ENCODE results near the gene UGCG. TPM values are rescaled to one million over a fixed set of nuclear protein-coding genes. Genes with fewer than 3 reads are reported as not detected.

The UGCG gene
- total RNA-seq, 4 donors from 2014 or later: 3.8 to 62.6 (median 29.9) TPM

DNA sequence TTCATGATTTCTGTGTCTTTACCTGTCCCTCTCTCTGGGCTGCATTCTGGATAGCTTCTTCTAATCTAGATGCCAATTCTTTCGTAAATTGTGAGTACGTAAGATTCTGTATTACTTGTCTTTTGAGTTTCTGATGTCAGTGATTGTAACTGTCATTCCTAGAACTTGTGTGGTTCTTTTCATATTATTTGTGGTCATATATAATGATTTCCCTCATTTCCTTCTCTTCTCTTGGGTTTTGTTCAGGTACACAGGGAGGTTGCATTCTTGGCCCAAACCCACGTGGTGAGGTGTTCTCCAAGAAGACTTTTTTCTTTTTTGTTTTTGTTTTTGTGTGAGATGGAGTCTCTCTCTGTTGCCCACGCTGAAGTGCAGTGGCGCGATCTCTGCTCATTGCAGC, 13.8 kb downstream of the UGCG start:
- no peak overlapping the region for H3K4me3 ChIP-seq
- no peaks in the 10 kb centered on the region for H3K9me3 ChIP-seq
- in situ Hi-C loops (cut with MboI; ENCODE audit: low pct_ligation_motif_present in 1 of 4, low pct_unique_long_range_greater_than_20kb in 1 of 4, low sequenced_read_pairs in 3 of 4): no loop called here
- intact Hi-C loops (cut with DNase I; ENCODE audit: low total_unique reads): loop anchor here (10.0 kb wide), 1 partner anchor 144 kb away; no protein-coding TSS in a partner anchor
- no peak for DNase-seq
- TF ChIP-seq POLR2A (IDR thresholded peaks at IDR 0.05): no peak
- TF ChIP-seq, protein P1, sequence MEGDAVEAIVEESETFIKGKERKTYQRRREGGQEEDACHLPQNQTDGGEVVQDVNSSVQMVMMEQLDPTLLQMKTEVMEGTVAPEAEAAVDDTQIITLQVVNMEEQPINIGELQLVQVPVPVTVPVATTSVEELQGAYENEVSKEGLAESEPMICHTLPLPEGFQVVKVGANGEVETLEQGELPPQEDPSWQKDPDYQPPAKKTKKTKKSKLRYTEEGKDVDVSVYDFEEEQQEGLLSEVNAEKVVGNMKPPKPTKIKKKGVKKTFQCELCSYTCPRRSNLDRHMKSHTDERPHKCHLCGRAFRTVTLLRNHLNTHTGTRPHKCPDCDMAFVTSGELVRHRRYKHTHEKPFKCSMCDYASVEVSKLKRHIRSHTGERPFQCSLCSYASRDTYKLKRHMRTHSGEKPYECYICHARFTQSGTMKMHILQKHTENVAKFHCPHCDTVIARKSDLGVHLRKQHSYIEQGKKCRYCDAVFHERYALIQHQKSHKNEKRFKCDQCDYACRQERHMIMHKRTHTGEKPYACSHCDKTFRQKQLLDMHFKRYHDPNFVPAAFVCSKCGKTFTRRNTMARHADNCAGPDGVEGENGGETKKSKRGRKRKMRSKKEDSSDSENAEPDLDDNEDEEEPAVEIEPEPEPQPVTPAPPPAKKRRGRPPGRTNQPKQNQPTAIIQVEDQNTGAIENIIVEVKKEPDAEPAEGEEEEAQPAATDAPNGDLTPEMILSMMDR (IDR thresholded peaks at IDR 0.05): no peak
- TF ChIP-seq EP300 (IDR thresholded peaks at IDR 0.05; ENCODE audit: low read depth): no peak
- no peak for TF ChIP-seq POLR2AphosphoS5 (IDR thresholded peaks at IDR 0.05)
- H3K27ac ChIP-seq: no peak overlapping the region
- no peaks in the 10 kb centered on the region for H3K27me3 ChIP-seq
- H3K36me3 ChIP-seq: no peaks in the 10 kb centered on the region
- 81 to 90% methylated on average over 6 of the region's 6 CpGs for WGBS, 2 donors (ENCODE audit: low coverage in 1 of 2)
- peaks cover 9 to 87% (median 24%) of the 10 kb centered on the region in 4 donors for H3K4me1 ChIP-seq

DNA sequence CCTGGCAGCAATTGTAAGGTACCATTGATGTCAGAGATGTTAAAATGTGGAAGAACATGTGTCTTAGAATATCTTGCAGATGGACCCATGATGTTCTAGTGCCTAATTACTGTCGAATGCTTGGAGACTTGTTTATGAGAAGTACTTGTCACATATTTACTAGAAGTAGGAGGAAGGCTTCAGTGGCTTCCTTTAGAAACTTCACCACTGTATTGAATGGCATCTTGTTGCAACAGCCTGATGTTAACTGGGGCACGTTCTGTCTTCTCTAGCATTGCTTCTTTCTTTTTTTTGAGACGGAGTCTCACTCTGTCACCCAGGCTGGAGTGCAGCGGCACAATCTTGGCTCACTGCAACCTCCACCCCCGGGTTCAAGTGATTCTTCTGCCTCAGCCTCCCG, 16.5 kb downstream of the UGCG start:
- Histone ChIP-seq H3K9me3 (no peaks in the 10 kb centered on the region), H3K4me1 (peaks cover 13 to 73% (median 22%) of the 10 kb centered on the region in 4 donors), H3K27ac (no peak overlapping the region), H3K4me3 (no peak overlapping the region), H3K36me3 (peaks cover 0 to 5% (median 0%) of the 10 kb centered on the region in 4 donors), H3K27me3 (no peaks in the 10 kb centered on the region)
- WGBS, 2 donors (ENCODE audit: low coverage in 1 of 2): 76 to 82% methylated on average over 3 to 6 of the region's 6 CpGs
- intact Hi-C loops (cut with DNase I; ENCODE audit: low total_unique reads): loop anchor here (10.0 kb wide), 1 partner anchor 142 kb away; no protein-coding TSS in a partner anchor
- in situ Hi-C loops (cut with MboI; ENCODE audit: low pct_ligation_motif_present in 1 of 4, low pct_unique_long_range_greater_than_20kb in 1 of 4, low sequenced_read_pairs in 3 of 4): no loop called here
- TF ChIP-seq POLR2AphosphoS5 (IDR thresholded peaks at IDR 0.05) (no peak), EP300 (IDR thresholded peaks at IDR 0.05; ENCODE audit: low read depth) (no peak), POLR2A (IDR thresholded peaks at IDR 0.05) (no peak)
- TF ChIP-seq, protein P1 (IDR thresholded peaks at IDR 0.05): no peak
- no peak for DNase-seq

DNA sequence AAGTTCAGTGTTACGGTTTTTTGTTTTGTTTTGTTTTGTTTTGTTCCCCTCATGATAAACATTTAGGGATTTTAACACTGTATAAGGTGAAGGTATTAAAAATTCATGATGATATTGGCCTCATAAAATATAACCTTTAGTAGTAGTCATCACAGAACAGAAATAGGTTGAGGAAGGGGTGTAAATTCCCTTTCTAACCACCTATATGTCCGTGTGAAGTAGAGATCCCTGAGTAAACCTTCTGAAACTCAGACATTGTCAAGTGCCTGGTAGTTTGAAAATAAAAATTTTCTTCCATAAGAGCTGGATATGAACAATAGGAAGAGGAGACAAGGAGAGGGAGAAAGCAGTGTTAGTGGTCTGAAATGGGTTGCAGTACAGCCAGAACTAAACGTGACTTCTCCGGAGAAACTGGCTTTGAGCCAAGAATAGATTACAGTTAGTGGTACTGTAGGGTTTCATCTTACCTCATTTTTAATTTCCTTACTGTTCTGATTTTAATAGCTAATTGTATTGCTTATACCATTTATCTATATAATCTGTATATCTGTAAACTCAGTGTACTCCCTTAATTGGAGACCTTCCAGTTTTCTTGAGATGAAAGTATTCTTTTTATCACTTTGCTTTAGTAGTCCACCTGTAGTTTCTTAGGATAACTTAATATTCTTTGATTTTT, 18.3 kb downstream of the UGCG start:
- WGBS, 2 donors (ENCODE audit: low coverage in 1 of 2): 36 to 44% methylated on average over 4 of the region's 4 CpGs
- peaks cover 5 to 56% (median 8%) of the 10 kb centered on the region in 4 donors for H3K4me1 ChIP-seq
- no peaks in the 10 kb centered on the region for H3K9me3 ChIP-seq
- intact Hi-C loops (cut with DNase I; ENCODE audit: low total_unique reads) (loop anchor here (10.0 kb wide), 1 partner anchor 140 kb away; no protein-coding TSS in a partner anchor), in situ Hi-C loops (cut with MboI; ENCODE audit: low pct_ligation_motif_present in 1 of 4, low pct_unique_long_range_greater_than_20kb in 1 of 4, low sequenced_read_pairs in 3 of 4) (no loop called here)
- no peak overlapping the region for H3K4me3 ChIP-seq
- no peak overlapping the region for H3K27ac ChIP-seq
- TF ChIP-seq, protein P1 (IDR thresholded peaks at IDR 0.05): no peak
- no peak for TF ChIP-seq EP300 (IDR thresholded peaks at IDR 0.05; ENCODE audit: low read depth)
- TF ChIP-seq POLR2A (IDR thresholded peaks at IDR 0.05): no peak
- no peak for TF ChIP-seq POLR2AphosphoS5 (IDR thresholded peaks at IDR 0.05)
- no peaks in the 10 kb centered on the region for H3K27me3 ChIP-seq
- no peak for DNase-seq
- H3K36me3 ChIP-seq: peaks cover 0 to 5% (median 0%) of the 10 kb centered on the region in 4 donors

DNA sequence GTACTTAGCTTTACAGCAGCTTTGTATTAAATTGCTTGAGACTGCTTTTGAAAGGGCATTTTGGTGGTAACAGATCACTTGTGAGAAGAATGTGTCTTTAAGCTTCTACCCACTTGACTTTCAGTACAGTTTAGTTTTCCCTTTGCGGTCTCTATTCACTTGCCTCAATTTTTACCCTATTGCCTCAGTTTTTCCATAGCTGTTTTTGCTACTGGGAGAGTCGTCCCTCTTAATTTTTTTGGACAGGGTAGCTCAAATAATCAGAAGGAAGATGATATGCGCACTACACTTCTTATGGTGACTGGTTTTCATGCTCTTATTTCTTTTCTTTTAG, 18.8 kb downstream of the UGCG start:
- Histone ChIP-seq H3K27ac (no peak overlapping the region), H3K4me3 (no peak overlapping the region), H3K27me3 (no peaks in the 10 kb centered on the region), H3K9me3 (no peaks in the 10 kb centered on the region), H3K4me1 (peaks cover 3 to 52% (median 8%) of the 10 kb centered on the region in 4 donors), H3K36me3 (peaks cover 0 to 10% (median 0%) of the 10 kb centered on the region in 4 donors)
- intact Hi-C loops (cut with DNase I; ENCODE audit: low total_unique reads): loop anchor here (10.0 kb wide), 1 partner anchor 139 kb away; no protein-coding TSS in a partner anchor
- in situ Hi-C loops (cut with MboI; ENCODE audit: low pct_ligation_motif_present in 1 of 4, low pct_unique_long_range_greater_than_20kb in 1 of 4, low sequenced_read_pairs in 3 of 4): no loop called here
- WGBS, 2 donors (ENCODE audit: low coverage in 1 of 2): 67 to 80% methylated on average over 3 of the region's 3 CpGs
- no peak for DNase-seq
- TF ChIP-seq, protein P1 (IDR thresholded peaks at IDR 0.05): no peak
- TF ChIP-seq EP300 (IDR thresholded peaks at IDR 0.05; ENCODE audit: low read depth) (no peak), POLR2A (IDR thresholded peaks at IDR 0.05) (no peak), POLR2AphosphoS5 (IDR thresholded peaks at IDR 0.05) (no peak)

Measured in transverse colon (tissue), 4 donors.